D721Med (cell line): Measurements from ENCODE around the gene KDM4C.

Source experiments
- DNase-seq: peaks from one replicate; pipeline ENCODE4 v3.0.0; 2011; ENCODE audit warnings: low spot score; ENCODE audit not compliant: insufficient read length
- FAIRE-seq: peaks from 2 replicates; lab custom pipeline; 2011; peaks lifted over from hg19 to GRCh38; lab: Jason Lieb, UNC
- CTCF ChIP-seq: IDR thresholded peaks from 2 replicates; pipeline ENCODE4 v1.5.1; 2012; ENCODE audit warnings: mild to moderate bottlenecking, control low read depth; ENCODE audit not compliant: insufficient read depth; ENCODE audit errors: missing control alignments

The KDM4C gene

GRCh38 chr9:6876195-6876894 is 118.6 kb downstream of the KDM4C start:
- no peak for TF ChIP-seq CTCF
- FAIRE-seq (no peak), DNase-seq (no peak)

- no peak for TF ChIP-seq CTCF
- no peak for DNase-seq
- FAIRE-seq, result no peak
Observed at GRCh38 chr9:6877671-6878161, 119.9 kb downstream of the KDM4C start.

- DNase-seq, result no peak
- no peak for FAIRE-seq
- TF ChIP-seq CTCF, result no peak
Observed at GRCh38 chr9:6880626-6881025, 122.9 kb downstream of the KDM4C start.

GRCh38 chr9:6884101-6884500 is 126.3 kb downstream of the KDM4C start:
- no peak for DNase-seq
- no peak for FAIRE-seq
- TF ChIP-seq CTCF, result no peak

DNA sequence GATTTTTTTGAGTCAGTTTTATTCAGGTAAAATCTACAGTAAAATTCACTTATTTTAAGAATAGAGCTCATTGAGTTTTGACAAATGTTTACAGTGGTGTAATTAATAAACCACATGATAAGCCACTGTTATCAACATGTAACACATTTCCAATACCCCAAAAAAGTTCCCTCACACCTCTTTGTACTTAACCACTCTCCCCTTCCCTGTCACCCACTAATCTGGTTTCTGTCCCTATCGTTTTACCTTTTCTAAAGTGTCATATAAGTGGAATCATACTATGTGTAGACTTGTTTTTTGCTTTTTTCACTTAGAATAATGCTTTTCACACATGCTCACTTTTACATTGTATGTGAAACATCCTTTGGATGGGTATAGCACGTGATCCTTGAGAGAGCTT is 127.2 kb downstream of the KDM4C start:
- DNase-seq (no peak), FAIRE-seq (peak; percentile 32)
- no peak for TF ChIP-seq CTCF

DNA sequence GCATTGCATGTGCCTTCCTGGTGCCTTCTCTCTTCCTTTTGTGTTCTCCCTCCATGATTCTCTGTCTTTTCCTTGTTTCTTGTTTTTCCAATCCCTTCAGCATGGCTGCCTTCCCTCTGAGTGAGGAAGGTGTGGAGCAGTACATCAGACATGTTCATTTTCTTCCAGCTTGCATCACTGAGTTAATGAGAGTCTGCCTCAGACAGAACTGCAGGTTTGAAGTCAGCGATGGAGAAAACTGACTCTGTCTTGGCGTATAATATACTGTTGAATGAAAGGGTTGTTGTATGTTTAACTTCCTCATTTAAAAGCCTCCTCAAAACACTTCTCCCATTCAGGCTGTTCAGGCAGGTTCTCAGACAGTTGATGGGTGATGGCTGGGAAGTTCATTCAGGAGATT is 129.3 kb downstream of the KDM4C start:
- FAIRE-seq, result no peak
- TF ChIP-seq CTCF, result no peak

DNA sequence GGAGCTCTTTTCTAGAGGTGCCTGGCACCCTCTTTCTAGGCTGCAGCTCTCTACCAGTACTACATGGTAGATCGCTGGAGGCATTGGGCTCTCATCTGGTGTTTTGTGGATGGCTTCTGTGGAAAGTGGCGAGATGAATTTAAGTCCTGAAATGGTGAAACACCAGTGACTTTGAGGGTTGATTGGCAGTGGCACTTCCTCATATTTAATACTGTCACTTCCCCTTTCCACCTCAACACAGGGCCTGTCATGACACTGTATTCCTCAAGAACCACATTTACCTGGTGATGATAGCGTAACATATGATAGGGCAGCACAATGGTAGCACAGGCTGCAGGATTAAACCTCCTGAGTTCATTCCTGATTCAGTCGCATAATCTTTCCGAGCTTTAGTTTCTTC is 132.1 kb downstream of the KDM4C start:
- DNase-seq (no peak), FAIRE-seq (no peak)
- TF ChIP-seq CTCF, result no peak

More for the DNA sequence above, 129.3 kb downstream of the KDM4C start:
- no peak for DNase-seq
